HepG2 (cell line): ENCODE measurements around the gene IFNA1. TPM values are rescaled to one million over a fixed set of nuclear protein-coding genes. Genes with fewer than 3 reads are reported as not detected.

Source experiments
- DDIT3 ChIP-seq: sonication (generic); formaldehyde crosslinking; IDR thresholded peaks from 2 replicates; pipeline ENCODE4 v1.4.0; 2020; ENCODE audit warnings: mild to moderate bottlenecking, missing genetic modification reagents
- ELF3 ChIP-seq: IDR thresholded peaks from 2 replicates; pipeline ENCODE4 v1.6.1; 2016; ENCODE audit warnings: missing genetic modification reagents, missing compliant biosample characterization
- EZH2 ChIP-seq: conservative IDR thresholded peaks from 2 replicates; pipeline ENCODE4 v1.6.1; 2012; ENCODE audit warnings: mild to moderate bottlenecking, low read depth, low read length, moderate library complexity
- FOXA1 ChIP-seq, 2 experiments: fragments of 450-650 bp in 1 of 2; sonication (generic) in 1 of 2; formaldehyde crosslinking in 1 of 2; IDR thresholded peaks; 2 replicates each; pipeline versions ENCODE4 v1.4.0 to v1.6.1; 2016 to 2020; ENCODE audit warnings: missing genetic modification reagents in 1 of 2
- GFI1 ChIP-seq: sonication (generic); formaldehyde crosslinking; IDR thresholded peaks from 2 replicates; pipeline ENCODE4 v1.5.0; 2020; ENCODE audit warnings: missing genetic modification reagents, mild to moderate bottlenecking, borderline replicate concordance
- KDM5B ChIP-seq: sonication (generic); formaldehyde crosslinking; IDR thresholded peaks from 2 replicates; pipeline ENCODE4 v1.4.0; 2020; ENCODE audit warnings: missing genetic modification reagents, mild to moderate bottlenecking, borderline replicate concordance
- MLX ChIP-seq: IDR thresholded peaks from 2 replicates; pipeline ENCODE4 v1.6.1; 2016
- NCOA2 ChIP-seq: sonication (generic); formaldehyde crosslinking; IDR thresholded peaks from 2 replicates; pipeline ENCODE4 v1.8.0; 2022; ENCODE audit warnings: inconsistent platforms
- PLSCR1 ChIP-seq: sonication (generic); formaldehyde crosslinking; IDR thresholded peaks from 2 replicates; pipeline ENCODE4 v1.5.0; 2020; ENCODE audit warnings: missing genetic modification reagents, mild to moderate bottlenecking, borderline replicate concordance
- POLR2A ChIP-seq, 2 experiments: IDR thresholded peaks; 2 replicates each; pipeline ENCODE4 v1.6.1; 2011; ENCODE audit warnings: low read depth in 2 of 2, low read length in 2 of 2, mild to moderate bottlenecking in 1 of 2, moderate library complexity in 1 of 2; ENCODE audit not compliant: insufficient read depth in 1 of 2
- RXRB ChIP-seq: IDR thresholded peaks from 2 replicates; pipeline ENCODE4 v1.6.1; 2016; ENCODE audit warnings: borderline replicate concordance, missing genetic modification reagents, missing compliant biosample characterization
- TCF7L2 ChIP-seq: IDR thresholded peaks from 2 replicates; pipeline ENCODE4 v1.6.1; 2011; ENCODE audit warnings: mild to moderate bottlenecking, low read depth, low read length, moderate library complexity
- ZKSCAN1 ChIP-seq: fragments of 150-350 bp; IDR thresholded peaks from 2 replicates; pipeline ENCODE4 v1.6.1; 2014; ENCODE audit warnings: low read length
- ZNF589 ChIP-seq: sonication (generic); formaldehyde crosslinking; conservative IDR thresholded peaks from 2 replicates; pipeline ENCODE4 v1.8.0; 2022; ENCODE audit warnings: mild to moderate bottlenecking, moderate library complexity, missing genetic modification reagents
- ZNF597 ChIP-seq: sonication (generic); formaldehyde crosslinking; IDR thresholded peaks from 2 replicates; pipeline ENCODE4 v1.5.0; 2020; ENCODE audit warnings: missing genetic modification reagents
- ZNF766 ChIP-seq: sonication (generic); formaldehyde crosslinking; IDR thresholded peaks from 2 replicates; pipeline ENCODE4 v1.5.0; 2020; ENCODE audit warnings: missing genetic modification reagents, borderline replicate concordance
- ZNF841 ChIP-seq: sonication (generic); formaldehyde crosslinking; IDR thresholded peaks from 2 replicates; pipeline ENCODE4 v1.8.1; 2023; ENCODE audit warnings: missing genetic modification reagents, borderline replicate concordance
- ZSCAN20 ChIP-seq: sonication (generic); formaldehyde crosslinking; IDR thresholded peaks from 2 replicates; pipeline ENCODE4 v1.4.0; 2020; ENCODE audit warnings: missing genetic modification reagents, mild to moderate bottlenecking, borderline replicate concordance
- polyA plus RNA-seq, 8 experiments: library from polyadenylated mRNA; depleted of rRNA in 3 of 8; stranded (reverse) in 7 of 8; unstranded in 1 of 8; fragments of >200 nt; fragmentation: Illumina TruSeq in 4 of 8; extraction: Trizol in 4 of 8; gene quantifications; 2 replicates each; pipeline versions ENCODE4 v1.2.1 to v1.2.3, GENCODE V29; 2011 to 2016; ENCODE audit warnings: low read depth in 4 of 8, missing spikeins in 1 of 8, mixed read lengths in 1 of 8; ENCODE audit not compliant: insufficient read depth in 1 of 8
- total RNA-seq, 5 experiments: library from RNA; depleted of rRNA; stranded (reverse); fragments of >200 nt; fragmentation: Illumina TruSeq; extraction: Trizol; gene quantifications; 2 replicates each; pipeline ENCODE4 v1.2.3, GENCODE V29; 2016; ENCODE audit warnings: low read depth in 1 of 5
- TF ChIP-seq, protein P1 (sequence below): IDR thresholded peaks from 2 replicates; pipeline ENCODE4 v1.4.0; 2020; ENCODE audit warnings: mild to moderate bottlenecking, missing genetic modification reagents
- TF ChIP-seq, protein P2 (sequence below): sonication (generic); formaldehyde crosslinking; IDR thresholded peaks from 2 replicates; pipeline ENCODE4 v1.4.0; 2020; ENCODE audit warnings: missing genetic modification reagents
- TF ChIP-seq, protein P3 (sequence below): IDR thresholded peaks from 2 replicates; pipeline ENCODE4 v1.6.1; 2016

IFNA1 gene
- total and polyA plus RNA-seq, 2 of the 13 experiments (the other 11 are each of a cell fraction or from before 2014, with no cell fraction given) = not detected

DNA sequence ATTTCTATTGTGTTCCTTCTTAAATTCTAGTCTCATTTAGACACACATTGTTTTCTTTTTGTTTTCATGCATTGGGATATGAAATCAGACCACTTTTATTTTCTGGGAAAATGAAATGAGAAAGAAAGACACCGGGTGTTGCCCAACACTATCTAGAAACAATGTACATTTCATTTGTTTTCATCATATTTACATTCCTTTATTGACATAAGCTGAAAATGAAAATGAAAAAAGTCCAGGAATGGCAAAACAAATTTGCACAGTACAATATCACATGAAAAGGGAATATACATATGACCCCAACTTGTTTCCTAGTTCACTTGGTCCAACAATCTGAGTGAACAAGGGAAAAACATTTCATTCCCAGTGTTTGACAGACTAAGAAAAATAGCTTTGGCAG is 21.1 kb downstream of the IFNA1 start (continued):
- TF ChIP-seq TCF7L2 = no peak
- 0 out of 2 replicates have a peak, but pooled peaks have one; percentile 32 for TF ChIP-seq ELF3
- no peak for TF ChIP-seq MLX (CRISPR knock-in tag)
- TF ChIP-seq, protein P1, sequence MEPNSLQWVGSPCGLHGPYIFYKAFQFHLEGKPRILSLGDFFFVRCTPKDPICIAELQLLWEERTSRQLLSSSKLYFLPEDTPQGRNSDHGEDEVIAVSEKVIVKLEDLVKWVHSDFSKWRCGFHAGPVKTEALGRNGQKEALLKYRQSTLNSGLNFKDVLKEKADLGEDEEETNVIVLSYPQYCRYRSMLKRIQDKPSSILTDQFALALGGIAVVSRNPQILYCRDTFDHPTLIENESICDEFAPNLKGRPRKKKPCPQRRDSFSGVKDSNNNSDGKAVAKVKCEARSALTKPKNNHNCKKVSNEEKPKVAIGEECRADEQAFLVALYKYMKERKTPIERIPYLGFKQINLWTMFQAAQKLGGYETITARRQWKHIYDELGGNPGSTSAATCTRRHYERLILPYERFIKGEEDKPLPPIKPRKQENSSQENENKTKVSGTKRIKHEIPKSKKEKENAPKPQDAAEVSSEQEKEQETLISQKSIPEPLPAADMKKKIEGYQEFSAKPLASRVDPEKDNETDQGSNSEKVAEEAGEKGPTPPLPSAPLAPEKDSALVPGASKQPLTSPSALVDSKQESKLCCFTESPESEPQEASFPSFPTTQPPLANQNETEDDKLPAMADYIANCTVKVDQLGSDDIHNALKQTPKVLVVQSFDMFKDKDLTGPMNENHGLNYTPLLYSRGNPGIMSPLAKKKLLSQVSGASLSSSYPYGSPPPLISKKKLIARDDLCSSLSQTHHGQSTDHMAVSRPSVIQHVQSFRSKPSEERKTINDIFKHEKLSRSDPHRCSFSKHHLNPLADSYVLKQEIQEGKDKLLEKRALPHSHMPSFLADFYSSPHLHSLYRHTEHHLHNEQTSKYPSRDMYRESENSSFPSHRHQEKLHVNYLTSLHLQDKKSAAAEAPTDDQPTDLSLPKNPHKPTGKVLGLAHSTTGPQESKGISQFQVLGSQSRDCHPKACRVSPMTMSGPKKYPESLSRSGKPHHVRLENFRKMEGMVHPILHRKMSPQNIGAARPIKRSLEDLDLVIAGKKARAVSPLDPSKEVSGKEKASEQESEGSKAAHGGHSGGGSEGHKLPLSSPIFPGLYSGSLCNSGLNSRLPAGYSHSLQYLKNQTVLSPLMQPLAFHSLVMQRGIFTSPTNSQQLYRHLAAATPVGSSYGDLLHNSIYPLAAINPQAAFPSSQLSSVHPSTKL = peak; percentile 78
- no peak for TF ChIP-seq KDM5B (CRISPR knock-in tag)
- no peak for TF ChIP-seq ZSCAN20 (CRISPR knock-in tag)
- TF ChIP-seq PLSCR1 (CRISPR knock-in tag) = no peak
- no peak for TF ChIP-seq ZNF597 (CRISPR knock-in tag)
- no peak for TF ChIP-seq POLR2A (IDR thresholded peaks at IDR 0.05; ENCODE audit: insufficient read depth in 1 of 2, low read depth in 2 of 2, low read length in 2 of 2)
- TF ChIP-seq FOXA1 (IDR thresholded peaks at IDR 0.05) = peak; percentile 97
- peak; percentile 72 for TF ChIP-seq FOXA1 (CRISPR knock-in tag; IDR thresholded peaks at IDR 0.05)
- no peak for TF ChIP-seq ZNF589
- no peak for TF ChIP-seq EZH2
- no peak for TF ChIP-seq ZNF841 (CRISPR knock-in tag)
- TF ChIP-seq, protein P2, sequence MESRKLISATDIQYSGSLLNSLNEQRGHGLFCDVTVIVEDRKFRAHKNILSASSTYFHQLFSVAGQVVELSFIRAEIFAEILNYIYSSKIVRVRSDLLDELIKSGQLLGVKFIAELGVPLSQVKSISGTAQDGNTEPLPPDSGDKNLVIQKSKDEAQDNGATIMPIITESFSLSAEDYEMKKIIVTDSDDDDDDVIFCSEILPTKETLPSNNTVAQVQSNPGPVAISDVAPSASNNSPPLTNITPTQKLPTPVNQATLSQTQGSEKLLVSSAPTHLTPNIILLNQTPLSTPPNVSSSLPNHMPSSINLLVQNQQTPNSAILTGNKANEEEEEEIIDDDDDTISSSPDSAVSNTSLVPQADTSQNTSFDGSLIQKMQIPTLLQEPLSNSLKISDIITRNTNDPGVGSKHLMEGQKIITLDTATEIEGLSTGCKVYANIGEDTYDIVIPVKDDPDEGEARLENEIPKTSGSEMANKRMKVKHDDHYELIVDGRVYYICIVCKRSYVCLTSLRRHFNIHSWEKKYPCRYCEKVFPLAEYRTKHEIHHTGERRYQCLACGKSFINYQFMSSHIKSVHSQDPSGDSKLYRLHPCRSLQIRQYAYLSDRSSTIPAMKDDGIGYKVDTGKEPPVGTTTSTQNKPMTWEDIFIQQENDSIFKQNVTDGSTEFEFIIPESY (CRISPR knock-in tag) = no peak
- TF ChIP-seq, protein P3, sequence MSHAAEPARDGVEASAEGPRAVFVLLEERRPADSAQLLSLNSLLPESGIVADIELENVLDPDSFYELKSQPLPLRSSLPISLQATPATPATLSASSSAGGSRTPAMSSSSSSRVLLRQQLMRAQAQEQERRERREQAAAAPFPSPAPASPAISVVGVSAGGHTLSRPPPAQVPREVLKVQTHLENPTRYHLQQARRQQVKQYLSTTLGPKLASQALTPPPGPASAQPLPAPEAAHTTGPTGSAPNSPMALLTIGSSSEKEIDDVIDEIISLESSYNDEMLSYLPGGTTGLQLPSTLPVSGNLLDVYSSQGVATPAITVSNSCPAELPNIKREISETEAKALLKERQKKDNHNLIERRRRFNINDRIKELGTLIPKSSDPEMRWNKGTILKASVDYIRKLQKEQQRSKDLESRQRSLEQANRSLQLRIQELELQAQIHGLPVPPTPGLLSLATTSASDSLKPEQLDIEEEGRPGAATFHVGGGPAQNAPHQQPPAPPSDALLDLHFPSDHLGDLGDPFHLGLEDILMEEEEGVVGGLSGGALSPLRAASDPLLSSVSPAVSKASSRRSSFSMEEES = peak; percentile 58; the same call in 1 of the 2 replicates
- 0 out of 2 replicates have a peak, but pooled peaks have one; percentile 14 for TF ChIP-seq RXRB (CRISPR knock-in tag)
- TF ChIP-seq DDIT3 (CRISPR knock-in tag) = no peak
- TF ChIP-seq ZNF766 (CRISPR knock-in tag) = no peak
- TF ChIP-seq ZKSCAN1 = no peak
- peak; percentile 40; the same call in 1 of the 2 replicates for TF ChIP-seq NCOA2 (CRISPR knock-in tag)
- TF ChIP-seq GFI1 (CRISPR knock-in tag) = no peak
